SK-N-SH (cell line): ENCODE results near the gene BIN2. TPM values are rescaled to one million over a fixed set of nuclear protein-coding genes. Genes with fewer than 3 reads are reported as not detected.
A peak's percentile ranks its signal among the peaks of the same experiment; 100 is the strongest.

Source experiments
- CTCF ChIA-PET: fragments of 300-600, 350-600 bp; formaldehyde crosslinking; extraction: SDS; loops from one replicate; lab custom pipeline; 2021; lab: Yijun Ruan, JAX
- POLR2A ChIA-PET: fragments of 350-600 bp; sonication (Branson Sonifier 250); formaldehyde crosslinking; extraction: SDS; loops from one replicate; lab custom pipeline; 2020; ENCODE audit warnings: antibody characterized with exemption, inconsistent platforms; lab: Yijun Ruan, JAX
- DNase-seq: peaks from one replicate; pipeline ENCODE4 v3.0.0; 2012
- H2AFZ ChIP-seq: fragments of 200-600 bp; sonication (generic); 2 replicates; pipeline ENCODE4 v1.8.1; 2016; ENCODE audit warnings: antibody characterized with exemption, mild to moderate bottlenecking, low read depth
- H3F3A ChIP-seq: fragments of 200-600 bp; sonication (generic); replicated peaks from 2 replicates; pipeline ENCODE3; 2016; ENCODE audit warnings: antibody characterized with exemption, mild to moderate bottlenecking; ENCODE audit not compliant: insufficient read depth
- H3K27ac ChIP-seq, 2 experiments: fragments of 200-500 bp in 1 of 2; fragments of 200-600 bp in 1 of 2; sonication (Bioruptor generic) in 1 of 2; sonication (generic), shearing (Covaris generic) in 1 of 2; 2 replicates each; pipeline versions ENCODE4 v1.5.1 to v1.6.1; 2014 to 2016; ENCODE audit warnings: low read depth in 2 of 2, inconsistent platforms in 1 of 2, low read length in 1 of 2, mild to moderate bottlenecking in 1 of 2, mixed read lengths in 1 of 2
- H3K27me3 ChIP-seq: fragments of 200-600 bp; sonication (generic), shearing (Covaris generic); 2 replicates; pipeline ENCODE4 v1.6.1; 2016; ENCODE audit warnings: mixed run types; ENCODE audit not compliant: insufficient read depth
- H3K36me3 ChIP-seq, 2 experiments: fragments of 200-500 bp in 1 of 2; fragments of 200-600 bp in 1 of 2; sonication (Bioruptor generic) in 1 of 2; sonication (generic) in 1 of 2; replicated peaks in 1 of 2; 2 replicates each; pipeline versions ENCODE3 to v1.5.1; 2014 to 2016; ENCODE audit warnings: low read length in 1 of 2, mild to moderate bottlenecking in 1 of 2; ENCODE audit not compliant: insufficient read depth in 2 of 2, control insufficient read depth in 1 of 2
- H3K4me1 ChIP-seq, 2 experiments: fragments of 200-500 bp in 1 of 2; fragments of 200-600 bp in 1 of 2; sonication (Bioruptor generic) in 1 of 2; sonication (generic), shearing (Covaris generic) in 1 of 2; 2 replicates each; pipeline versions ENCODE4 v1.5.1 to v1.6.1; 2014 to 2016; ENCODE audit warnings: low read depth in 1 of 2, low read length in 1 of 2, mixed run types in 1 of 2; ENCODE audit not compliant: insufficient read depth in 2 of 2, control insufficient read depth in 1 of 2
- H3K4me2 ChIP-seq: fragments of 200-600 bp; sonication (generic), shearing (Covaris generic); 2 replicates; pipeline ENCODE4 v1.6.1; 2017; ENCODE audit warnings: mixed run types
- H3K4me3 ChIP-seq, 2 experiments: fragments of 200-500 bp in 1 of 2; fragments of 200-600 bp in 1 of 2; sonication (Bioruptor generic) in 1 of 2; sonication (generic), shearing (Covaris generic) in 1 of 2; 2 replicates each; pipeline versions ENCODE4 v1.5.1 to v1.8.1; 2014 to 2016; ENCODE audit warnings: low read depth in 2 of 2, inconsistent platforms in 1 of 2, low read length in 1 of 2, mild to moderate bottlenecking in 1 of 2, mixed read lengths in 1 of 2, moderate library complexity in 1 of 2
- H3K79me2 ChIP-seq: fragments of 200-600 bp; sonication (generic); 2 replicates; pipeline ENCODE4 v1.8.1; 2017; ENCODE audit warnings: mild to moderate bottlenecking; ENCODE audit not compliant: insufficient read depth
- H3K9ac ChIP-seq: fragments of 200-600 bp; sonication (generic); 2 replicates; pipeline ENCODE4 v1.6.1; 2017; ENCODE audit warnings: mixed run types
- H3K9me2 ChIP-seq: fragments of 200-600 bp; sonication (generic); 2 replicates; pipeline ENCODE4 v1.6.1; 2017; ENCODE audit warnings: mixed run types
- H3K9me3 ChIP-seq: fragments of 200-600 bp; sonication (generic); 2 replicates; pipeline ENCODE4 v1.6.1; 2017; ENCODE audit warnings: mixed run types, mild to moderate bottlenecking, moderate library complexity
- H4K20me1 ChIP-seq: fragments of 200-600 bp; sonication (generic); 2 replicates; pipeline ENCODE4 v1.6.1; 2017; ENCODE audit warnings: mild to moderate bottlenecking, mixed run types; ENCODE audit not compliant: insufficient read depth
- CHD2 ChIP-seq: fragments of 150-350 bp; IDR thresholded peaks from 2 replicates; pipeline ENCODE4 v1.6.1; 2018; ENCODE audit warnings: low read length; ENCODE audit not compliant: partially characterized antibody
- ELF1 ChIP-seq: IDR thresholded peaks from 2 replicates; pipeline ENCODE4 v1.4.0; 2012
- EP300 ChIP-seq, 2 experiments: IDR thresholded peaks; 2 replicates each; pipeline versions ENCODE4 v1.4.0 to v1.6.1; 2012; ENCODE audit warnings: borderline replicate concordance in 1 of 2, low read depth in 1 of 2, low read length in 1 of 2
- FOSL2 ChIP-seq: IDR thresholded peaks from 2 replicates; pipeline ENCODE4 v1.4.0; 2012; ENCODE audit warnings: low read depth, mild to moderate bottlenecking, moderate library complexity, borderline replicate concordance
- FOXJ3 ChIP-seq: sonication (generic); formaldehyde crosslinking; IDR thresholded peaks from 2 replicates; pipeline ENCODE4 v1.5.1; 2020; ENCODE audit warnings: mild to moderate bottlenecking, missing genetic modification reagents
- IRF3 ChIP-seq: fragments of 150-350 bp; IDR thresholded peaks from 2 replicates; pipeline ENCODE4 v1.6.1; 2016; ENCODE audit warnings: mild to moderate bottlenecking, low read depth, low read length
- JUND ChIP-seq: IDR thresholded peaks from 2 replicates; pipeline ENCODE4 v1.4.0; 2012
- NRF1 ChIP-seq: IDR thresholded peaks from 2 replicates; pipeline ENCODE4 v1.6.1; 2012; ENCODE audit warnings: low read depth, mild to moderate bottlenecking, low read length
- POLR2AphosphoS5 ChIP-seq: IDR thresholded peaks from 2 replicates; pipeline ENCODE4 v1.6.1; 2012; ENCODE audit warnings: low read depth, low read length
- RFX5 ChIP-seq: IDR thresholded peaks from 2 replicates; pipeline ENCODE4 v1.6.1; 2012; ENCODE audit warnings: mild to moderate bottlenecking, improper control_type of control experiment, low read length
- RXRA ChIP-seq: IDR thresholded peaks from 2 replicates; pipeline ENCODE4 v1.4.0; 2012; ENCODE audit warnings: low read depth, mild to moderate bottlenecking, borderline replicate concordance
- SIN3A ChIP-seq: IDR thresholded peaks from 2 replicates; pipeline ENCODE4 v1.6.1; 2012; ENCODE audit warnings: low read depth, mild to moderate bottlenecking, low read length, moderate library complexity, borderline replicate concordance
- TCF12 ChIP-seq: IDR thresholded peaks from 2 replicates; pipeline ENCODE4 v1.4.0; 2012
- TEAD4 ChIP-seq: IDR thresholded peaks from 2 replicates; pipeline ENCODE4 v1.4.0; 2012; ENCODE audit warnings: mild to moderate bottlenecking, borderline replicate concordance; ENCODE audit not compliant: insufficient read depth
- USF1 ChIP-seq: IDR thresholded peaks from 2 replicates; pipeline ENCODE4 v1.4.0; 2012; ENCODE audit warnings: low read depth, borderline replicate concordance
- YY1 ChIP-seq: IDR thresholded peaks from 2 replicates; pipeline ENCODE4 v1.4.0; 2012; ENCODE audit warnings: low read depth, mild to moderate bottlenecking
- ZBTB33 ChIP-seq: IDR thresholded peaks from 2 replicates; pipeline ENCODE4 v1.4.0; 2012; ENCODE audit warnings: low read depth, borderline replicate concordance
- WGBS: methylation state at CpG from one replicate; pipeline ENCODE4 v1.1.6; 2017; ENCODE audit warnings: low lambda C conversion rate; 5-methylcytosine and 5-hydroxymethylcytosine counted together
- polyA plus RNA-seq, 3 experiments: library from polyadenylated mRNA; depleted of rRNA; stranded (reverse); fragments of >200 nt; gene quantifications; 2 replicates each; pipeline ENCODE4 v1.2.3, GENCODE V29; 2012
- TF ChIP-seq, protein P1 (sequence below): fragments of 200-600 bp; sonication (generic); IDR thresholded peaks from 2 replicates; pipeline ENCODE4 v1.6.1; 2017; ENCODE audit warnings: antibody characterized with exemption, mild to moderate bottlenecking, moderate library complexity

BIN2 gene
- polyA plus RNA-seq, 1 of the 3 experiments (the other 2 are of a cell fraction), result not detected

DNA sequence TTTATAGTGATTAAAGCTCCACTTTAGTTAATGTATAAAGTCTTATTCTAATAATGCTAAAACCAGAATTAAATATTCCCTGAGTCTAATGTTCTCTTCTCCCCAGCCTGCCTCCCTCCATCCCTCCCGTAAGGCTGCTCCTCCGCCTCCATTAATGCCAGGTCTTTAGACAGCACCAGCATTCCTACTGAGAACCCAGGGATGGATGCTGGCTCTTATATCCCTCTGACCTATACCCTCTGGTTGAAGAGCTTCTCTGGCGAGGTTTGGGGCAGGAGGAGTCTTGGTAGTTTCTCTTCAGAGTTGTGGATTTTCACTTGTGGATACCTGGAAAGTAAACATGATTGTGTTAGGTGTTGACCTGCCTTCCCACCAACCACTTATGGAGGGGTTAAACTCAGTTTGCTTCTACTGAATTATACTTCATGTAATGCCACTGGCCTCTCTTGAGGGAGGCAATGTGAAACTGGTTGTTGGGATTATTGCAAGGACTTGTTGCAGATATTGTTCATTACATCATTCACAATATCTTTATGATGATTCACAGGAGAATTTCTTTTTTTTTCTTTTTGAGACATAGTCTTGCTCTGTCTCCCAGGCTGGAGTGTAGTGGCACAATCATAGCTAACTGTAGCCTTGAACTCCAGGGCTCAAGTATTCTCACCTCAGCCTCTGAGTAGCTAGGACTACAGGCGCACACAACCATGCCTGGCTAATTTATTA, 42.6 kb downstream of the BIN2 start:
- no peak for DNase-seq

DNA sequence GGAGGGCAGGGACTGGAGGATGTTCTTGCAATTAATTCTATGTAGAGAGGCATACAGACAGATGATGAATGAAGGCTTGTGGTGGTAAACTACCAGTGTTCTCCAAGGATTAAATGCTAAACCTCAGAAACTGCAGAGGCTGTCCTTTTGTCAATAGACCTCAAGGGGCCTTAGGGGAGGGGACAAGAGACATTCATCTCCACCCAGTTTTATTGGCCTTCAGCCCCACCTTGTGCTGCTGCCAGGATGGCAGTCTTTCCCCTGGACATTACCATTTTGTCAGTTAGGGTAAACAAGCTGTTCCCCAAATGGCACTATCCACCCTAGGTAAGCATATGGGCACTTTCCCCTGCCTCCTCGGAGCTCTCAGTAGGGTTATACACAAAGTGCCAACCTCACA, 48.9 kb downstream of the BIN2 start:
- CTCF ChIA-PET, result interaction anchor here (1.1 to 1.4 kb wide), 2 partner anchors 22 to 66 kb away, joined by 4 to 6 read pairs; no protein-coding TSS in a partner anchor
- POLR2A ChIA-PET, result no interaction called here
- WGBS, result 73% methylated on average over 1 of the region's 1 CpG

More for the DNA sequence above, 42.6 kb downstream of the BIN2 start:
- 98% methylated on average over 4 of the region's 4 CpGs for WGBS
- Histone ChIP-seq H3K4me2 (peak overlapping the region; percentile 62), H3K27me3 (no peaks in the 10 kb centered on the region), H2AFZ (peak overlapping the region; percentile 86), H3K9me3 (no peaks in the 10 kb centered on the region), H3K27ac (peak overlapping the region in 1 of 2 experiments; percentile 49; a peak in 1 of 4 replicates), H3K9me2 (no peaks in the 10 kb centered on the region), H3F3A (no peaks in the 10 kb centered on the region)
- no peak for TF ChIP-seq SIN3A
- TF ChIP-seq FOSL2, result peak; percentile 62; the same call in 1 of the 2 replicates
- TF ChIP-seq TEAD4, result no peak
- TF ChIP-seq CHD2, result no peak
- no peak for TF ChIP-seq ELF1
- TF ChIP-seq USF1, result no peak
- peak; percentile 39 for TF ChIP-seq JUND
- TF ChIP-seq FOXJ3, result no peak
- TF ChIP-seq IRF3, result no peak
- TF ChIP-seq EP300 (IDR thresholded peaks at IDR 0.05; ENCODE audit: borderline replicate concordance in 1 of 2, low read depth in 1 of 2, low read length in 1 of 2), result no peak
- TF ChIP-seq, all 33 proteins: peak for 2
- ChIA-PET CTCF (interaction anchor here (0.6 to 1.7 kb wide), 5 partner anchors 11 to 251 kb away, joined by 3 to 10 read pairs (median 4); partner anchors contain the start of gene SMAGP), POLR2A (no interaction called here)
- no peak overlapping the region for H3K9ac ChIP-seq
- H3K79me2 ChIP-seq, result no peaks in the 10 kb centered on the region
- H3K4me3 ChIP-seq, result no peak overlapping the region
- H4K20me1 ChIP-seq, result no peaks in the 10 kb centered on the region
- H3K4me1 ChIP-seq, result no peaks in the 10 kb centered on the region
- H3K36me3 ChIP-seq, result no peaks in the 10 kb centered on the region

More for the DNA sequence above, 48.9 kb downstream of the BIN2 start:
- no peak for TF ChIP-seq CHD2
- TF ChIP-seq ELF1, result no peak
- TF ChIP-seq JUND, result no peak
- TF ChIP-seq, protein P1, sequence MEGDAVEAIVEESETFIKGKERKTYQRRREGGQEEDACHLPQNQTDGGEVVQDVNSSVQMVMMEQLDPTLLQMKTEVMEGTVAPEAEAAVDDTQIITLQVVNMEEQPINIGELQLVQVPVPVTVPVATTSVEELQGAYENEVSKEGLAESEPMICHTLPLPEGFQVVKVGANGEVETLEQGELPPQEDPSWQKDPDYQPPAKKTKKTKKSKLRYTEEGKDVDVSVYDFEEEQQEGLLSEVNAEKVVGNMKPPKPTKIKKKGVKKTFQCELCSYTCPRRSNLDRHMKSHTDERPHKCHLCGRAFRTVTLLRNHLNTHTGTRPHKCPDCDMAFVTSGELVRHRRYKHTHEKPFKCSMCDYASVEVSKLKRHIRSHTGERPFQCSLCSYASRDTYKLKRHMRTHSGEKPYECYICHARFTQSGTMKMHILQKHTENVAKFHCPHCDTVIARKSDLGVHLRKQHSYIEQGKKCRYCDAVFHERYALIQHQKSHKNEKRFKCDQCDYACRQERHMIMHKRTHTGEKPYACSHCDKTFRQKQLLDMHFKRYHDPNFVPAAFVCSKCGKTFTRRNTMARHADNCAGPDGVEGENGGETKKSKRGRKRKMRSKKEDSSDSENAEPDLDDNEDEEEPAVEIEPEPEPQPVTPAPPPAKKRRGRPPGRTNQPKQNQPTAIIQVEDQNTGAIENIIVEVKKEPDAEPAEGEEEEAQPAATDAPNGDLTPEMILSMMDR, result no peak
- TF ChIP-seq NRF1, result no peak
- no peak for TF ChIP-seq ZBTB33
- no peak for TF ChIP-seq YY1
- TF ChIP-seq RFX5, result no peak
- no peak for TF ChIP-seq RXRA
- no peak for TF ChIP-seq POLR2AphosphoS5
- no peak for TF ChIP-seq TCF12
- TF ChIP-seq, all 33 proteins: peak for 0
- Histone ChIP-seq H3K4me3 (no peak overlapping the region), H3K79me2 (no peaks in the 10 kb centered on the region), H3K4me2 (no peak overlapping the region), H3F3A (peaks cover 6% of the 10 kb centered on the region), H3K9me2 (no peaks in the 10 kb centered on the region), H3K9ac (no peak overlapping the region), H4K20me1 (no peaks in the 10 kb centered on the region), H3K36me3 (no peaks in the 10 kb centered on the region), H3K4me1 (peaks cover 0 to 2% of the 10 kb centered on the region in 2 experiments; a peak in 1 of 4 replicates), H3K27me3 (no peaks in the 10 kb centered on the region), H2AFZ (no peak overlapping the region), H3K27ac (no peak overlapping the region), H3K9me3 (no peaks in the 10 kb centered on the region)
- DNase-seq, result no peak
